Measurements from ENCODE around the gene PRKCH. TPM values are rescaled to one million over a fixed set of nuclear protein-coding genes. Genes with fewer than 3 reads are reported as not detected.

PRKCH gene
- polyA plus RNA-seq, 3 donors = 3.6 to 6.2 (median 5.4) TPM

GRCh38 chr14:61290701-61291100 is 30.7 kb upstream of the PRKCH start:
- H3K27ac ChIP-seq (ENCODE audit: low read depth in 1 of 2, low read length in 2 of 2) = no peak overlapping the region

GRCh38 chr14:61296151-61296550 is 25.2 kb upstream of the PRKCH start:
- Mint-ChIP-seq H3K4me1 (no peaks in the 10 kb centered on the region), H3K4me3 (no peak overlapping the region), H3K9me3 (no peaks in the 10 kb centered on the region), H3K27me3 (ENCODE audit: low read depth in 3 of 3) (peaks cover 2 to 4% (median 3%) of the 10 kb centered on the region in 3 donors), H3K27ac (no peak overlapping the region), H3K36me3 (no peaks in the 10 kb centered on the region)
- Histone ChIP-seq H3K36me3 (replicated peaks in 1 of 2; ENCODE audit: control insufficient read depth in 1 of 2, insufficient read depth in 2 of 2, low read length in 2 of 2) (no peaks in the 10 kb centered on the region), H3K9ac (ENCODE audit: insufficient read depth, low read length, poor library complexity, severe bottlenecking) (no peak overlapping the region), H3K27me3 (ENCODE audit: control insufficient read depth in 2 of 2, insufficient read depth in 2 of 2, low read length in 2 of 2) (no peaks in the 10 kb centered on the region), H3K4me1 (ENCODE audit: control insufficient read depth in 1 of 2, insufficient read depth in 2 of 2, low read length in 2 of 2) (no peaks in the 10 kb centered on the region), H3K9me3 (replicated peaks in 1 of 2; ENCODE audit: control insufficient read depth in 1 of 2, insufficient read depth in 1 of 2, low read length in 2 of 2) (no peaks in the 10 kb centered on the region), H3K79me2 (ENCODE audit: insufficient read depth, low read length) (no peaks in the 10 kb centered on the region), H3K27ac (ENCODE audit: low read depth in 1 of 2, low read length in 2 of 2) (no peak overlapping the region), H4K20me1 (ENCODE audit: insufficient read depth, low read length) (no peaks in the 10 kb centered on the region), H3K4me3 (replicated peaks in 1 of 3; ENCODE audit: low read depth in 2 of 3, low read length in 3 of 3) (no peak overlapping the region), H2AFZ (ENCODE audit: insufficient read depth, low read depth, low read length, poor library complexity, severe bottlenecking) (no peak overlapping the region), H3K4me2 (replicated peaks; ENCODE audit: extremely low read depth, low read length, poor library complexity, severe bottlenecking) (no peak overlapping the region)
- 100% methylated on average over 1 of the region's 3 CpGs for WGBS (ENCODE audit: insufficient coverage)
- intact Hi-C loops (cut with micrococcal nuclease) = loop anchor here (5.0 to 10.0 kb wide), 3 partner anchors 129 to 541 kb away; no protein-coding TSS in a partner anchor
- DNase-seq = no peak
- no peak for TF ChIP-seq CTCF (IDR thresholded peaks at IDR 0.05)

More at GRCh38 chr14:61290701-61291100, 30.7 kb upstream of the PRKCH start:
- Mint-ChIP-seq H3K4me1 (peaks cover 5% of the 10 kb centered on the region), H3K27me3 (ENCODE audit: low read depth in 3 of 3) (peaks cover 0 to 4% (median 2%) of the 10 kb centered on the region in 3 donors), H3K4me3 (no peak overlapping the region), H3K27ac (no peak overlapping the region), H3K9me3 (no peaks in the 10 kb centered on the region), H3K36me3 (no peaks in the 10 kb centered on the region)
- no peaks in the 10 kb centered on the region for H3K36me3 ChIP-seq (replicated peaks in 1 of 2; ENCODE audit: control insufficient read depth in 1 of 2, insufficient read depth in 2 of 2, low read length in 2 of 2)
- no peak overlapping the region for H2AFZ ChIP-seq (ENCODE audit: insufficient read depth, low read depth, low read length, poor library complexity, severe bottlenecking)
- peaks cover 0 to 3% of the 10 kb centered on the region in 2 donors for H3K27me3 ChIP-seq (ENCODE audit: control insufficient read depth in 2 of 2, insufficient read depth in 2 of 2, low read length in 2 of 2)
- no peak for DNase-seq
- no peak overlapping the region for H3K9ac ChIP-seq (ENCODE audit: insufficient read depth, low read length, poor library complexity, severe bottlenecking)
- no CpG with 5 or more reads among the region's 1 CpG for WGBS (ENCODE audit: insufficient coverage)
- H3K9me3 ChIP-seq (replicated peaks in 1 of 2; ENCODE audit: control insufficient read depth in 1 of 2, insufficient read depth in 1 of 2, low read length in 2 of 2) = no peaks in the 10 kb centered on the region
- no peak overlapping the region for H3K4me2 ChIP-seq (replicated peaks; ENCODE audit: extremely low read depth, low read length, poor library complexity, severe bottlenecking)
- intact Hi-C loops (cut with micrococcal nuclease) = loop anchor here in 1 of 2 donors (10.0 kb wide), 2 partner anchors 134 to 544 kb away; no protein-coding TSS in a partner anchor
- H3K79me2 ChIP-seq (ENCODE audit: insufficient read depth, low read length) = no peaks in the 10 kb centered on the region
- no peaks in the 10 kb centered on the region for H3K4me1 ChIP-seq (ENCODE audit: control insufficient read depth in 1 of 2, insufficient read depth in 2 of 2, low read length in 2 of 2)
- TF ChIP-seq CTCF (IDR thresholded peaks at IDR 0.05) = no peak
- H3K4me3 ChIP-seq (replicated peaks in 1 of 3; ENCODE audit: low read depth in 2 of 3, low read length in 3 of 3) = no peak overlapping the region
- no peaks in the 10 kb centered on the region for H4K20me1 ChIP-seq (ENCODE audit: insufficient read depth, low read length)

Data from CD14-positive monocyte (primary cell).